Measurements from ENCODE around the gene AMH. TPM values are rescaled to one million over a fixed set of nuclear protein-coding genes. Genes with fewer than 3 reads are reported as not detected.

Gene AMH
- total RNA-seq, 2 donors from 2014 or later, result 0.92 to 0.95 TPM

DNA sequence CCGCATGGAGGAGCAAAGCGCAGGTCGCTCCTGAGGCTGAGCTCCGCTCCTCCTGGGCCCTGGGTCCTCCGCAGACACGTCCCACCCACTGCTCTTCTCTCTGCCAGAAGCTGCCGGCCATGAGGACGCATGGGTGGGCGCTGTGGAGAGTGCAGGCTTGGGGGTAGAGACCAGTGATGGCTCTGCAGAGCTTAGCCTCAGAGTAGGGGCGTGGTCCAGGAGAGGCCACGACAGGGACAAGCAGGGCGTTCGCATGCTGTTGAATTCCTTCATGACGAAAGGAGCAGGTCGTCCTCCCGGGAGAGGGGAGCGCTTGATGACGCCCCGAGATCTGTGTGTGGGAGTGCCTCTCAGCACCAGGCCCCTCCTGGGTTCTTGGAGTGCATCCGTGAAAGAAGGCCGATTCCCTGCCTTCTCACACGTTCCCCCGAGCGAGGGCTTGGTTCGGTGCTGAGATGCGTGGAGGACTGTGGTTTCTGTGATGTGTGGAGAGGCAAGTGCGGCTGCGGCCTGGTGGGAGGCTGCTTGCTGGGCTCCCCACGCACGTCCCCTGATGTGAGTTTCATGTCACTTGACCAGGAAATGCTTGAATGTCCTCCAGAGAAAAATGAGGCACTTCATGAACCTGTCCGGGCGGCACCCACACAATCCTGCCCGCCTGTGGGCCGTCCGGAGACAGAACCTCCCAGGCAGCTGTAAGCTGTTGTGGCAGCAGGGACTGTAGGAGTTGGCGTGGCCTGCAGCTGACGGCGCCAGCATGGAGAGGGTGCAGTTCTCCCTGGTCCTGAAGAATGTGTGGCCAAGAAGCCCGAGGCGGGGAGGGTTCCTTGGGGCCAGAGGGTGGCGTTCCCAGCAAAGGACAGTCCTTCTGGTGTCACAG, 8.0 kb upstream of the AMH start:
- peak overlapping the region; percentile 81 to 82 for H3K27ac ChIP-seq
- DNase-seq (ENCODE audit: low spot score) (no peak), ATAC-seq (ENCODE audit: insufficient number of reproducible peaks, low FRiP score, low read depth) (no peak)
- TF ChIP-seq, protein P1, sequence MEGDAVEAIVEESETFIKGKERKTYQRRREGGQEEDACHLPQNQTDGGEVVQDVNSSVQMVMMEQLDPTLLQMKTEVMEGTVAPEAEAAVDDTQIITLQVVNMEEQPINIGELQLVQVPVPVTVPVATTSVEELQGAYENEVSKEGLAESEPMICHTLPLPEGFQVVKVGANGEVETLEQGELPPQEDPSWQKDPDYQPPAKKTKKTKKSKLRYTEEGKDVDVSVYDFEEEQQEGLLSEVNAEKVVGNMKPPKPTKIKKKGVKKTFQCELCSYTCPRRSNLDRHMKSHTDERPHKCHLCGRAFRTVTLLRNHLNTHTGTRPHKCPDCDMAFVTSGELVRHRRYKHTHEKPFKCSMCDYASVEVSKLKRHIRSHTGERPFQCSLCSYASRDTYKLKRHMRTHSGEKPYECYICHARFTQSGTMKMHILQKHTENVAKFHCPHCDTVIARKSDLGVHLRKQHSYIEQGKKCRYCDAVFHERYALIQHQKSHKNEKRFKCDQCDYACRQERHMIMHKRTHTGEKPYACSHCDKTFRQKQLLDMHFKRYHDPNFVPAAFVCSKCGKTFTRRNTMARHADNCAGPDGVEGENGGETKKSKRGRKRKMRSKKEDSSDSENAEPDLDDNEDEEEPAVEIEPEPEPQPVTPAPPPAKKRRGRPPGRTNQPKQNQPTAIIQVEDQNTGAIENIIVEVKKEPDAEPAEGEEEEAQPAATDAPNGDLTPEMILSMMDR (IDR thresholded peaks at IDR 0.05), result no peak
- H3K9me3 ChIP-seq, result no peaks in the 10 kb centered on the region
- peak overlapping the region; percentile 74 for H3K4me3 ChIP-seq
- H3K36me3 ChIP-seq, result peaks cover 29% of the 10 kb centered on the region
- peaks cover 49 to 67% of the 10 kb centered on the region in 2 donors for H3K4me1 ChIP-seq (ENCODE audit: control insufficient read depth in 1 of 2, low read depth in 2 of 2)
- no peaks in the 10 kb centered on the region for H3K27me3 ChIP-seq (replicated peaks; ENCODE audit: insufficient read depth)

DNA sequence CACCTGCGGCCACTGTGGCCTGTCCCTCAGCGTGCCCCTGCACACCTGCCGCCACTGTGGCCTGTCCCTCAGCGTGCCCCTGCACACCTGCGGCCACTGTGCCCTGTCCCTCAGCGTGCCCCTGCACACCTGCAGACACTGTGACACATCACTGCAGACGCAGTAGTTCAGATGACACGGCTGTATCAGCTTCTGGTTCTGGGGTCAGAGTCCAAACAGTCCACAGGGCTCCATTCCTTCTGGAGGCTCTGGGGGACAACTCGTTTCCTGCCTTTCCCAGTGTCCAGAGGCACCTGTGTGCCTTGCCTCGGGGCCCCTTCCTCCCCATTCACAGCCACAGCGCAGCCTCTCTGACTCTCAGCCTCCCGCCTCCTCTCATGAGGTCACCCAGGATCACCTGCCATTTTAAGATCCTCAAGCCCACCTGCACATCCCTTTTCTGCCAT, 7.0 kb upstream of the AMH start:
- Histone ChIP-seq H3K27ac (peak overlapping the region in 1 of 2 donors; percentile 81), H3K36me3 (peaks cover 39% of the 10 kb centered on the region), H3K9me3 (no peaks in the 10 kb centered on the region), H3K4me3 (no peak overlapping the region), H3K4me1 (ENCODE audit: control insufficient read depth in 1 of 2, low read depth in 2 of 2) (peaks cover 49 to 65% of the 10 kb centered on the region in 2 donors), H3K27me3 (replicated peaks; ENCODE audit: insufficient read depth) (no peaks in the 10 kb centered on the region)
- TF ChIP-seq, protein P1 (IDR thresholded peaks at IDR 0.05), result no peak
- DNase-seq (ENCODE audit: low spot score) (no peak), ATAC-seq (ENCODE audit: insufficient number of reproducible peaks, low FRiP score, low read depth) (no peak)

DNA sequence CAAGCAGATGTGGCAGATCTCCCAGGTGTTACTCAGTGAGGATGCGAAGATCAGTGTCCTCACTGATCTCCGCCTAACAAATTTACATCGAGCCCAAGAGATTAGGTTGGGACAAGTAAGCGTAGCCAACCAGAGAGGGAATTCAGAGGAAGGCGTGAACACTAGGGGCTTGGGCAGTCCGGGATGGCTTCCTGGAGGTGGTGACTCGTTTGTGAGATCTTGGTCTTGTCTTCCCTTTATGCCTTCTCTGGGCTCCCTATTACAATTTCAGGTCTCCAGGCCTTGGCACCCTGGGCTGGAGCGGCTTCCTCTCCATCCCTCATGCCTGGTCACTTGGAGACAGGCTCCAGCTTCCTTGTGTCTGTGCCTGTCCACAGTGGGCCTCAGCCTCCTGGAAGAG, 6.3 kb upstream of the AMH start:
- Histone ChIP-seq H3K4me3 (no peak overlapping the region), H3K36me3 (peaks cover 46% of the 10 kb centered on the region), H3K4me1 (ENCODE audit: control insufficient read depth in 1 of 2, low read depth in 2 of 2) (peaks cover 42 to 58% of the 10 kb centered on the region in 2 donors), H3K9me3 (no peaks in the 10 kb centered on the region), H3K27me3 (replicated peaks; ENCODE audit: insufficient read depth) (no peaks in the 10 kb centered on the region), H3K27ac (no peak overlapping the region)
- DNase-seq (ENCODE audit: low spot score), result no peak
- ATAC-seq (ENCODE audit: insufficient number of reproducible peaks, low FRiP score, low read depth), result no peak
- TF ChIP-seq, protein P1 (IDR thresholded peaks at IDR 0.05), result no peak

DNA sequence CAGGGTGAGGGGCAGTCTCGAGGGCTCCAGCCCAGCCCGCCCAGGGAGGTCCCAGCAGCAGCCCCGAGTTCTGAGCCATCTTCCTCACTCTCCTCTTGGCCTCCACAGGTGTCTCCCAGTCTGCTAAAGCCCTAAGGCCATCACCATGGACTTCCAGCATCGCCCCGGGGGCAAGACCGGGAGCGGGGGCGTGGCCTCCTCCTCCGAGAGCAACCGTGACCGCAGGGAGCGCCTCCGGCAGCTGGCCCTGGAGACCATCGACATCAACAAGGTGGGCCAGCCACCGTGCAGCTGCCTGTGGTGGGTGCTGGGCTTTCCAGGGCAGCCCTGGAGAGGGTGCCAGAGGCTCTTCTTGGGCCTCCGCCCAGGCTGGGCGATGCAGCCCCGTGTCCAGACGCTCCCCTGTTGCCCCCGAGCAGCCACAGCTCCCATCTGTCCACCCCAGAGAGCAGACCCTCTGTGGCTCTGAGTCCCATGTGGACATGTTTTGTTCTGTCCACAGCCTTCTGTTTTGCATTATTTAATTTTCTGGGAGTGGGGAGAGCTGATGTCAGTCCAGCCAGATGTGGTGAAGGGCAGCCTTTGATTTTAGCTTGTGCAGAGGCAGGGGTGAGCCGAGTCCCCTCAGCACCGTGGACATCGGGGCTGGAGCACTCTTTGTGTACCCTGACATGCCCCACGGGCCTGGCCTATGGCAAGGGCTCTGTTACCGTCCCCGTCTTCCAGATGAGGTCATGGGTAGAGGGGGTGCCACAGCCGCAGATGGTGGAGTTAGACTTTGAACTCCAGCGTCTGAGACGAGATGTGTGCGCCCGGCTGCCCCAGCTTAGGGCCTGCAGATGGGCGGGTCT, 5.6 kb upstream of the AMH start:
- DNase-seq (ENCODE audit: low spot score) (no peak), ATAC-seq (ENCODE audit: insufficient number of reproducible peaks, low FRiP score, low read depth) (no peak)
- peaks cover 53% of the 10 kb centered on the region for H3K36me3 ChIP-seq
- TF ChIP-seq, protein P1 (IDR thresholded peaks at IDR 0.05), result no peak
- no peak overlapping the region for H3K27ac ChIP-seq
- no peak overlapping the region for H3K4me3 ChIP-seq
- peaks cover 36 to 51% of the 10 kb centered on the region in 2 donors for H3K4me1 ChIP-seq (ENCODE audit: control insufficient read depth in 1 of 2, low read depth in 2 of 2)
- H3K27me3 ChIP-seq (replicated peaks; ENCODE audit: insufficient read depth), result no peaks in the 10 kb centered on the region
- no peaks in the 10 kb centered on the region for H3K9me3 ChIP-seq

DNA sequence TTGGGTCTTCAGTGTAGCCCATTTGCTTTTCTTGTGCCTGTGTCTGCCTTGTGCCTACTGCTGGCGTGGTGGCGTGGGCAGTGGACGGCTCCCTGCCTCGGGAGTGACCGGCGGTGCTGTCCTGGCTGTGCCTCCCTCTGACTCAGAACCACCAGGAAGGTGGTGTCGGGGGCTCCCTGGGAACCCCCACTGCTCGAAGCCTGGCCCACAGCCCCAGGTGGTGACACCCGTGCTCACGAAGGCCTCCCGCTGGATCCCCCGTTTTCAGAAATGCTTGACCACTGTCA, 5.1 kb upstream of the AMH start:
- TF ChIP-seq, protein P1 (IDR thresholded peaks at IDR 0.05), result no peak
- Histone ChIP-seq H3K36me3 (peaks cover 54% of the 10 kb centered on the region), H3K4me1 (ENCODE audit: control insufficient read depth in 1 of 2, low read depth in 2 of 2) (peaks cover 30 to 46% of the 10 kb centered on the region in 2 donors)

More for the DNA sequence above, 5.1 kb upstream of the AMH start:
- H3K27me3 ChIP-seq (replicated peaks; ENCODE audit: insufficient read depth), result no peaks in the 10 kb centered on the region
- DNase-seq (ENCODE audit: low spot score) (no peak), ATAC-seq (ENCODE audit: insufficient number of reproducible peaks, low FRiP score, low read depth) (no peak)
- H3K4me3 ChIP-seq, result no peak overlapping the region
- H3K9me3 ChIP-seq, result no peaks in the 10 kb centered on the region
- no peak overlapping the region for H3K27ac ChIP-seq
